Inferior parietal cortex (tissue), 1 donor: Measurements from ENCODE around the gene OTOF.

Experiments
- DNase-seq: peaks from one replicate; pipeline ENCODE4 v3.0.0-alpha.2; 2016; ENCODE audit errors: extremely low spot score

Gene OTOF

DNA sequence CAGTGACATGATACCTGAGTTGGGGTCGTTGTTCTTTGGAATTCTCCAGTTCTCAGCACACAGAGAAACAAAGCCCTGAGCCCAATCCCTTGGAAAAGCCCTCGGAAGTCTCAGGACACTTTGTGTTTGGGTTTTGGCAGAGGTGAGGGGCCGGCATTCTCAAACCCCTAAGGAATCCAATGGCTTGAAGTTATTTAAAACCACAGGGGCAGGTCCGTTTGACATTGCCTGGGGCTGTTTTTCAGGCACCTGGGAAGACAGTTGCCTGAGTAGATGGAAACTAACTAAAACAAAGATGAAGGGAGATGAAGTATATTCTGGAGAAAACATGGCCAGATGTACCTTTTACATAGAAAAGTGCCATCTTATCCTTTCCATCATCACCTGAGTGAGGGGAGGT, 22.5 kb upstream of the OTOF start:
- DNase-seq = no peak

DNA sequence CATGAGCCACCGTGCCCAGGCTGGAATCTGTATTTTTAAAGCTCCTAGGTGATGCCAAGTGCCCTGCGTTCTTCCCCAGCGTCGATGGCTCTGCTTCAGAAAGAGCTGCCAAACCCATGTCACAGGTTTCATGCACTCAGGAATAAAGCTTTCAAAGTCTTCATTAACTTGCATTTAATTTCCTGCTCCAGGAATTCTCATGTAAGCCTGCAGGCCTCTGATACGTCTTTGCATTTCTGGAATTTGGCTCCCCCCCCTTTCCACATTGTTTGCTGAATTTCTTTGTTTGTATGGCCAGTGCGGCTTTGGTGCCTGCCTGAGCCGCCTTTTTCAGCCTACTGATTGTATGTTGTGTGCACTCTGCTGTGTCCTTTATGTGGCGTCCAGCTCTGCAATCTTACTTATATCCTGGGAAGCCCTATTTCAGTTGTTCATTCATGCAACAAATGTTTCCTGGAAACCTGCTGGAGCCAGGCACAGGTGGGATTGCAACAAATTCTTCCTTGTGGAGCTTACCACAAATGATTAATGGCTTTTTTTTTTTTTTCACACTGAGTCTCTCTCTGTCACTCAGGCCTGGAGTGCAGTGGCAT, 17.9 kb upstream of the OTOF start:
- no peak for DNase-seq

DNA sequence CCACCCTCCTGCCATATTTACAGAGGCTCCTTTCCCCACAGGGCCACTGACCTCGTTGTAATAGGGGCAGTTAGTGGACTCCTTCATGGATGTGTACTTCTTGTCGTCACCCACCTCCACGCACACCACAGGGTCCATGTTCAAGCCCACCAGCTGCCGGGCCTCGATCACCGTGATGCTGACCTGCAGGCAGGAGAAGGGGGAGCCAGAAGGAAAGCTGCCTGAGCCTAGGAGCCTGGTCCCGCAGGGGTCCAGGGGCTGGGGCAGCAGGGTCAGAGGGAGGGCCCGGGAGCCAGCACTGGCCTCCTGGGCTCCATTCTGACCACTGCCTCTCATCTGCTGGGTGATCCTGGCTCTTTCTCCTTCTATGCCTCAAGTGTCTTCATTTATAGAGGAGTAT, 17.0 kb upstream of the OTOF start:
- DNase-seq = no peak

DNA sequence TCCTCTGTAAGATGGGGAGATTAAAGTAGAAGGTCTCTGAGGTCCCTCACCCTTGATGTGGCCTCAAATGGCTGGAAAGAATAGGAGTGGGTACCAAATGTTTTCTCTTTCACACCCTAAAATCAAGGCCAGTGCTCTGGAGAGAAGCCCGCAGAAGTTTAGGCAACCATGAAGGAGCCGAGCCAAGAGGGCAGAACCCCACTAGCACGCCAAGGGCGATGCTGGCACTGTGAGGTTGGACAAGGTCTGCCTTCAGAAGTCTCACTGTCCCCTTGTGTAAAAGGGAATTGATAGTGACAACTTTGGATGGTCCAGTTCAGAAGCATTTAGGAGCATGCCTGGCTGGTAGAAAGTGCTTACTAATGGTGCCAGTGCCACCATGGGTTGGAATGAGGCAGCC, 16.3 kb upstream of the OTOF start:
- DNase-seq = no peak

DNA sequence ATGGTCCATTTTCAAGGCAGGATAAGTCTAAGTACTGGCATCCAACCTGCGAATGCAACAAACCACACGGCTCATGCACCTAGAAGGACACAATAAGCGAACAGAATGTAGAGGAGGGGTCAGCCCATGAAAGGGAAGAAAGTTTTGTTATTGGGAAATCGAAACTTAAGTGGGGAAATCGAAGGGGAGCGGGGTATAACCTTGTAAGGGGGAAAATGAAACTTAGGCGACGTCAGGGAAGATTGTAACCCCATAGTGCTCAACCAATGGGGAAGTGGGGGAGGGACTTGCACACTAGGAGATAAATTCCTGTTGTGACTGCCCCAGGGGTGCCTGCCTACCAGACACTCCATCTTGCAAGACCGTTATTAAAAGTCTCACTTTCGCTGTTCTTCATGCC, 15.6 kb upstream of the OTOF start:
- DNase-seq = no peak

DNA sequence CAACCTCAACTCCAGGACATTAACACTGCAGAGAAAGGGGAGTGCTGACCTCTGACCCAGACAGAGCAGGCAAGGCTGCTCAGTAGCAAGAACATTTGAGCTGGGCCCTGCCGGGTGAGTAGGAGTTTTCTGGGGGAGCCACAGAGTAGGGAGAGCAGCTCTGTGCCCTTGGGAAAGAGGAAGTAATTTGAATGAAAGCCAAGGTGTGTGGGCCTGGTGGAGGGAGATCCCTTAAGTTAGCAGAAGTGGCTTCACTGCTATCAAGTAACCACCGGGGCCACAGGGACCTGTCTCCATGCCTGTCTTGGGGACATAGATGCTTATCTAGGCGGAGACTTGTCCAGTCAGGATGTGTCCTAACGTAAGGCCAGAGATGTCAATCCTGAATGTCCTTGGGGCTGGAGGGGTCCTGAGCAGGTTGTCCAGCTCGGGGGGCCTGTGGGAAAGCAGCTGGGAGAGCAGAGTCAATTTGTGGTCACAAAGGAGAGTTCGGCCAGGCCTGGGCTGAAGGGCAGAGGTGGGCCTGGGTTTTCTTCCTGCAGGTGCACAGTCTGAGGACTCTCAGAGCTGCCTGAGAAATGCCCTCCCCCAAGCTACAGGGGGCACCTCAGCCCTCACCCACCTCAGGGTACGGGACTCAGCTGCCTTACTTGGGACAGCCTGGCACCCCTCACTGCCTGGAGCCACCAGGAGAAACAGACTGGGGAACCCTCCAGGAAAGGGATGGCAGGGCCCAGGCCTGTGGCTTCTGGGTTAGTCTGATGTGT, 15.0 kb upstream of the OTOF start:
- no peak for DNase-seq

DNA sequence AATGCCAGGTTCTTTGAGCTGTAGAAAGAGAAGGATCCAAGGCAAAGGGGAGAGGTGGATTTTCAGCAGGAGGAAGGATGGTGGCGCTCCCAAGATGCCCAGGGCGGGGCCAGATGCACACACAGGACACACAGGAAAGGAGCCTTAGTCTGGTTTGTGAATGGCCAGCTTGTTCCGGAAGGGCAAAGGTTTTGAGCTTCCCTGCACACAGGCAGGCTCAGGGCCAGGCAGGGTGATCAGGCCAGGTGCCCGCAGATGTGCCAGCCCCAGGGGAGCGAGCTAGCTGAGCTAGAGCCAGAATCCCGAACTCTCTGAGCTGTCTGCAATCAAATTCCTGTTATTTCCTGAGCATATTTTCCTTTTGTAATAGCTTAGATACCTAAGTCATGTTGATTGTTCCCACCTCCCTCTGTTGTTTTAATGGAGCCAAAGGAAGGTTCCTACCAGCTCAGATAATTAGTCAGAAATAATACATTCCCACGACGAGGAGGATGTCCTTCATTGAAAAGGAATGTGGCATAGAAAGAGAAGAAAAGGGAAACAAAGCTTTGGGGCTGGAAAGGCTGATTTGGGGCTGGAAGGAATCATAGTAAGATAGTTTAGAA, 13.7 kb upstream of the OTOF start:
- DNase-seq = no peak

DNA sequence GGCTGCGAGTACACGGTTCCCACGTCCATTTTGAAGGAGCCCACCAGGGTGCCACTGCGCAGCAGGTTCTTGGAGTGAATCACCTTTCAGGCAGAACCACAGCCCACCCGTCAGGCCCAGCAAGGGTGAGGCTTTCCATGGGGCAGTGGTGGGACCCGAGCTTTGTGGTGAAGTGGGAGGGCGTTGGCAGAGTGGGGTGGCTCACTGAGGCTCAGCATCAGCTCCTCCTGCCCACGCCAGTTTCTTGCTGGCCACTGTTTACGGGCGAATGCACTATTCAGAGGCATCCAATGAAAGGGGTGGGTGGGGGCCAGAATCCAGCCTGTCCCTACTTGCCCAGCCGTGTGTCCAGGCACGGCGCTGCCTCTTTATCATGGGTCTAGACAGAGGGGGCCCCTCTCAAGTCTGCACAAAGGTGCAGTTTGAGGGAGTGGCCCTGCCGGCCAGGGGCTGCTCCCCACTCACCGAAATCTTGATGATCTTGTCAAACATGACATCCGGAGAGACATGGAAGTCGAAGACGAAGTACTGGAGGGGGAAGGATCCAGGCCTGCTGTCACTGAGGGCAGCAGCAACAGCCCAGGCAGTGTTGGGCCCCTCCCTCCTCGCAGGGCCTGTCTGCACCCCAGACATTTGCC, 11.4 kb upstream of the OTOF start:
- DNase-seq = no peak

DNA sequence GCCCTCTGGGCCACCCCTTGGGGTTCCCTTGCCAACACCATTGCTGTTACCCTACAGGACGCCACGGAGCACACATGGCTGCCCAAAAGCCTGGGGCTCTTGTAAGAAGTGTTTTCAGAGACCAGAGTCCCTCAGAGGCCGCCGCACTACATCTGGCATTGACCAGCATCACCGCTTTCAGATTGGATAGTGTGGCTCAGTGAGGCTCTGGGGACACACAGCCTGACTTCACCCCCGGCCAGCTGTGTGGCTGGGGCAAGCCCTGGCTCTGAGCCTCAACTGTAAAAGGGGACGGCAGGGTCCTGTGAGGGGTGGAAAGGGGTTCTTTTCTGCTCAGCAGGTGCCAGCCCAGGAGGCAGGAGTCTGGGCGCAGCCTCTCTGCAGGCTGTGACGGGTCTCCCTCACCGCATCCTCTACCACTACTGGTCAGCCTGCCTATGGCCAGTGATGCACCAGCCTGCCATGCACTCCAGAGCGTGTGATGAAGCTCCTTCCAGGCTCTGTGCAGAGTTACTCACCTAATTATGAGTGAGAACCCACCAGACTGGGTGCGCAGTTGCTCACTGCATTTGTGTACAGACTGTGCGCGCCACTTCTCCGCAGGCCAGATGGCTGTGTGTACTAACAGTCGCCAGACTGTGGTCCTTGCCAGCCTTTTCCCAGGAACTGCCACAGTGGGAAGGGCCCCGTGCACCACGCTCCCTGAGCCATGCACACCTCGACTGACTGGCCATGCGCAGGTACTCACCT, 10.7 kb upstream of the OTOF start:
- no peak for DNase-seq

DNA sequence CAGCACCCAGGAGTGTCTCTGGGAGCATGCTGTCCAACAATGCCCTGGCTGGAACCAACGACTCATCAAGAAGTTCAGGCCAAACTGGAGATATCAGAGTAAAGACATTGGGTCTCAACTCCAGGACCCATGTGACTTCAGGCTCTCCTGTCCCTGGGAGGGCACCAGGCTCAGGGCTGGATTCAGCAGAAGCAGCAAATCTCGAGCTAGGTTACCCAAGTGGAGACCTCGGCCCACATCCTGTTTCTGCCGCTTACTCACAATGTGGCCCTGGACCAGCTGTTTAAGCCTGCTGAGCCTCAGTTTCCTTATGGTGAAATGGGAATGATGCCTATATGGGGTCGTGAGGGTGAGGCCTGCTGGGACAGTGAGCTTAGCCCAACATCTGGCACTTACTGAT, 9.3 kb upstream of the OTOF start:
- DNase-seq = no peak

DNA sequence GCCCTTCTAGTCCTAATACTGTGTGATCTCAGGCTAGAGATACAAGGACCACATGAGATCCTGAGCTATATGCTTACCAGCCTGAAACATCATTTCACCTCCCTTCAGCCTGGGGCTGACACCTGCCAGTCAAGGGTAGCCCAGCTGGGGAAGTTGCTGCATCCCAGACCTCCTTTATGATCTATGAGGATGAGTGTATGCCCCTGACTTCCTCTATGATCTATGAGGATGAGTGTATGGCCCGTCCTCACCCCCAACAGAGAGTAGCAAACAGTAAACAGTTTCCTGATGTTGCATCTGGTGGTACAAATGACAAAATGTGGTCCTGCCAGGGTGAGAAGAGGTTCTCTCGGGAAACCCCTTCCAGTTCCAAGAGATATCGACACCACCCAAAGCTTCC, 8.9 kb upstream of the OTOF start:
- no peak for DNase-seq

DNA sequence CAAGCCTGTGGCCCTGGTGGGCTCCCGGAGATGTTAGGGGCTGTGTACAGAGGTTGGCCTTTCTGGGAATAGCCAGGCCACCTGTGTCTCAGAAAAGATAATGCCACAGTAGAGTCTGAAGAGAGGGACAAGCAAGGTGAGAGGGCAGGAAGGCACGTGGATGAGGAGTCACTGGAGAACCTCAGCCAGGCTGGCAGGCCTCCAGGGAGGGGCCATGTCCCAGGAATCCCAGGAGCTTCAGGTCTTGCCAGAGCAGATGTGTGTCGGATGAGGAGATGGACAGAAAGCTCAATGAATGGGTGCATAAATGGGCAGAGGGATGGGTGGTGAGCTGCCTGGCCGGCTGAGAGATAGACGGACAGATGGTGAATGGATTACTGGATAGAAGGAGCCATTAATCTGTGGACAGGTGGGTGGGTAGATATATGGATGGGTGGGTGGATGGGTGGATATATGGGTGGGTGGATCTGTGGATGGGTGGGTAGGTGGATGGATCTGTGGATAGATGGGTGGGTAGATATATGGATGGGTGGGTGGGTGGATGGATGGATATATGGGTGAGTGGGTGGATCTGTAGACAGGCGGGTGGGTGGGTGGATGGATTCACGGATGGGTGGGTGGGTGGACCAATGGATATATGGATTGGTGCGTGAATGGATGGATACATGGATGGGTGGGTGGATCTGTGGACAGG, 7.9 kb upstream of the OTOF start:
- no peak for DNase-seq

DNA sequence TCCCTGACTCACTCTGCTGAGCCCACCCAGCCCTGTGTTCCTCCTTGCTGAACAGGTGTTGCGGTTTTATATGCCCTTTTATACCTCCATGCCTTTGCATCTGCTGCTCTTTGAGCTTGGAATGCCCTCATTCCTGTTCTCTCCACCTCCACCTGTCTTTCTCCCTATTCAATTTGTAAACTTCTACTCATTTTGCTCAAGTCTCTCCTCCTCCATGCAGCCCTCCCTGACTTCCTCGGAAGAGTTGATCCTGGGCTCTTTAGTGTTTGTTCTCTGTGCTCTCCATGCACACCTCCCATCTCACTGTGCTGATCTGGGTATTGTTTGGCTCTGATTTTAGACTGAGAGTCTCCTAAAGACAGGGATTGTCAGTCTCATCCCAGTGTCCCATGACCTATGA, 7.2 kb upstream of the OTOF start:
- DNase-seq = no peak

DNA sequence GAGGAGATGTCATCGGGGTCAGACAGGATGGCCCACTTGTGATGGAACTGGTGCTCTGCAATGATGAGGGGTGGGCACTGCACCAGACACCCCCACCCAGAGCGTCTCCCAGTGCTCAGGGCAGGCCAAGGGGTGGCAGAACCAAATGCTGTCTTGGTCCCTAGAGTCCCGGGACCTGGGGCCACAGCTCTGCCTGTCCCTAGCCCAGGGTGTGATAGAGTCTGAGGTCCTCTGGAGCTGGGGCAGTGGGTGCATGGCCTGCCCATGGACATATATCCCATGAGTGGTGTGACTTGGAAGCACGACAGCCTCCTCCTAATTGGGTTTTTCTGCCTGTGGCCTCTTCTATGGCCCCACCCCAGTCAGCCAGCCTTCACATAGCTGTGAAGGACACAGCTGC, 6.7 kb upstream of the OTOF start:
- DNase-seq = no peak

DNA sequence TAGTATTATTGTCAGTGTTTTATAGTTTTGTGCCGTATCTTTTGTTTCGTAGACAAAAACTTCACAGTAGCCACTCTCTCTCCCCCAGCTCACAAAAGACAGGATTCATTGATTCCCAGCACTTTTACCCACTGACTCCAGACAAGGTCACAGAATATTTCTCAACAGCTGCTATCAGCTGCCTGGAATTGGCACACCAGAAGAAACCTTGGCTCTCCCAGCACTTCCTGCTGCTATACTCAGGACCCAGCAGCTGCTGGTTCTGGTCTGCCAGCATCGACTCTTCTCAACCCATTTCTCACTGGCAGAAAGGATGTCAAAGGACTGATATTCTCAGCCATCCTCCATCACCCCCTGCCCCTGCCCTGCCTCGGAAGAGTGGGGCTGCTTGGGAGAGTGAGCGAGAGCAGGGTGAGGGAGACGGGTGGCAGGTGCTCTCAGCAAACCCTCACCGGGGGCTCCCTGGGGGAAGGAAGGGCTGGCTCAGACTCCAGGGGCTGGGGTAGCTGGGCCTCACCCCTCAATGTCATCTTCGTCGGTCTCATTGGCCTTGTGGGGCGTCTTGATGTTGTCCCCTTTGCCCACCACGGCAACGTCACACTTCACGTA, 6.1 kb upstream of the OTOF start:
- DNase-seq = no peak

DNA sequence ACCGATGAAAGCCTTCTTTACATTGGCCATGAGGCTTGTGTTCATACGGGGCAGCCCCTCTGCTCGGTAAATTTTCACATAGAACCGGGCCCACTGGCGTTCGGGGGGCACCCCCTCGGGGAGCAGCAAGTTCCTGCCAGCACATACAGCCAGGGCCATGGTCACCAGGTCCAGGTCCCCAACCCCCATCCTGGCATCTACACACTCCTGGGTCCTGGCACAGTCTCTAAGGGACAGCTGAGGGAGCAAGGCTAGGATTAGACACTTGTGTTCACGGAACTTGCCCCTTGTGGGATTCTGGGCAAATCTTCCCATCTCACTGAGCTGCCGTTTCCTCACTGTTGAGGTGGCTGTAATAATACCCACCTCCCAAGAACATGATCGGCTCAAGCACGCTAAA, 5.6 kb upstream of the OTOF start:
- DNase-seq = no peak

DNA sequence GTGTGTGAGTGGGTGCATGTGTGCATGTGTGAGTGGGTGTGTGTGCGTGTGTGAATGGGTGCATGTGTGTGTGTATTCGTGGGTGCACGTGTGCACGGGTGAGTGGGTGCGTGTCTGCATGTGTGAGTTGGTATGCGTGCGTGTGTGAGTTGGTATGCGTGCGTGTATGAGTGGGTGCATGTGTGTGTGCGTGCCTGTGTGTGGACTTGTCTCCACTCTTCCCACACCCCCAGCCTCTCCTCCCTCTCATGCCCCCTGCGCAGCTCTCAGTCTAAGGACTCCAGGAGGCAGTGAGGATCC, 5.1 kb upstream of the OTOF start:
- no peak for DNase-seq

DNA sequence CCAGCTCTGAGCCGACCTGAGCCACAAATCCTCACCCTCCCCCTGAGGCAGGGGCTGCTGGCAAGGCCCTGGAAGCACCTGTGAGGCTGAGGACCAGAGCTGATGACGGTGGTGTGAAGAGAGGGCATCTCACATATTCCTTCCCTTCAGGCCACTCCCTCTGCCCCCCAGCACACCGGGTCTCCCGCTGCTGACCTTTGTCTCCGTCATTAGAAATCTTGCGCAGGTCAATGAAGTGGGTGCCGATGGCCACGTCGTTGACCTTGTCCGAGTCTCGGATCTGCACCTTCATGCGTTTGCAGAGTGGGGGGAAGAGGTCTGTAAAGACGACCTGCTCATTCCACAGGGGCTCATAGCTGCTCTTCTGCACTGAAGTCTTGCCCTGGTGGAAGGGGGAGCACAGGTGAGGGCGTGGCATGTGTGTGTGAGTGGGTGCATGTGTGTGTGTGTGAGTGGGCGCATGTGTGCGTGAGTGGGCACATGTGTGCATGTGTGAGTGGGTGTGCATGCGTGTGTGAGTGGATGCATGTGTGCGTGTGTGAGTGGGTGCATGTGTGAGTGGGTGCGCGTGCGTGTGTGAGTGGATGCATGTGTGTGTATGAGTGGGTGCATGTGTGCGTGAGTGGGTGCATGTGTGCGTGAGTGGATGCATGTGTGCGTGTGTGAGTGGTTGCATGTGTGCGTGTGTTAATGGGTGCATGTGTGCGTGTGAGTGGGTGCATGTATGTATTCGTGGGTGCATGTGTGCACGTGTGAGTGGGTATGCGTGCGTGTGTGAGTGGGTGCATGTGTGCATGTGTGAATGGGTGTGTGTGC, 4.5 kb upstream of the OTOF start:
- DNase-seq = no peak

DNA sequence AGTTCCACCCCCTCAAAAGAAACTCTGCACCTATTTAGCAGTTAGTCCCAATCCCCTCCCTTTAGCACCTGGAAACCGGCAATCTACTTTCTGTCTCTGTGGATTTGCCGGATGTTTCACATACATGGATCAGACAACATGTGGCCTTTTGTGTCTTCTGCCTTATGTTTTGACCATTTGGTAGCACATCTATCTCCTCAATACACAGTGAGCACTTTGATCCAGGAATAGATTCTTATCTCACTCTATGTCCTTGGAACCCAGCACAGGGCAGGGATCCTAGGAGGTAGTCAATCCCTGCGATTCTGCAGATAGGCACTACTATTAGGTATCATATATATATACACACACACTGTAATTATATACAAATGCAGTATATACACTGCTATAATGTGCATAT, 3.8 kb upstream of the OTOF start:
- no peak for DNase-seq

DNA sequence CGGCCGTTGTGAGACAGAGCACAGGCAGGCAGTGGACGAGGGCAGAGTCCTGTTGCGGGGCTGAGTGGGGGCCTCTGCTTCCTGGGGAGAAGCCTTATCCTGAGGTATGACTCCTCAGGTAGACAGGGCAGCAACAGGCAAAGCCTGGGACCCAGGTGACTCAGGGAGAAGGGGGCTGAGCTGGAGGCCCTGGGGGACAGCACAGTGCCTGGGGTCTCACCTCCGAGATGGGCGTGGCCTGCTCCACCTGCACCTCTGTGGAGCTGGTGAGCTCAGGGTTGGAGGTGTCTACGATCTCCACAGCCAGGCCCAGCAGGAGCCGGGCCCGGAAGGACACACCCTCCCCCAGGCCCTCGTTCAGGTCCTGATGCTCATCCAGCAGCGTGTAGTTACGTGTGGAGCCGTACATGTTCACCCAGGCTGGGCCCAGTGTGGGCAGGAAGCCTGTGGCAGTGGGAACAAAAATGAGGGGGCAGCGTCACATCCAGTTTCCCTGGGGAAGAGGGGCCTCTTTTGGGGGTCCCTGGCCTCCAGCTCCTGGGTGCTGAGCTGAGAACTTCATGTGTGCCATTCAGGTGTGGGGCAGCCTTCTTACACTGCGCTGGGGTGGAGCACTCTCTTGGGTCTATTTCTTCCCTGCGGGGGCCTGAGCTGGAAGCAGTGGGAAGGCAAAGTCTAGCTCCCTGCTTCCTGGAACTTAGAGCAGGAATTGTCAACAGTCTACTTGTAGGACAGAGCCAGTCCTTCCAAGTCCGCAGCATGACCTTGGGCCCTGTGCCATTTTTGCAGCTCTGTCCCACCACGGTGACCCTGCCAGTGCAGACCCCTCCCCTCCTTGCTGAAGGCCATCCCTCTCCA, 2.9 kb upstream of the OTOF start:
- no peak for DNase-seq
